Right lobe of liver (tissue), 6 donors: ENCODE measurements around the gene SLC2A8. TPM values are rescaled to one million over a fixed set of nuclear protein-coding genes. Genes with fewer than 3 reads are reported as not detected.

Source experiments
- ATAC-seq, 4 donors: fragments of 200-7000 bp; cut with Tn5 transposase; one replicate each; pipeline ENCODE4 v1.9.1; 2020; ENCODE audit warnings: mild to moderate bottlenecking in 4 of 4, moderate library complexity in 4 of 4
- DNase-seq, 3 donors: peaks; one replicate each; pipeline ENCODE4 v3.0.0-alpha.2; 2020
- H3K27ac ChIP-seq, 3 donors: fragments of 200-600 bp; one replicate each; pipeline ENCODE4 v1.8.0; 2022
- H3K27me3 ChIP-seq, 2 donors: fragments of 200-600 bp; one replicate each; pipeline ENCODE4 v1.8.0; 2022
- H3K36me3 ChIP-seq, 4 donors: fragments of 200-600 bp; sonication (generic) in 1 of 4; one replicate each; pipeline versions ENCODE4 v1.5.1 to v1.8.0; 2017 to 2022; ENCODE audit warnings: control low read depth in 1 of 4
- H3K4me1 ChIP-seq, 4 donors: fragments of 200-600 bp; sonication (generic) in 1 of 4; one replicate each; pipeline versions ENCODE4 v1.5.1 to v1.8.0; 2017 to 2022; ENCODE audit warnings: control low read depth in 1 of 4
- H3K4me3 ChIP-seq, 3 donors: fragments of 200-600 bp; one replicate each; pipeline ENCODE4 v1.8.0; 2022
- H3K9me3 ChIP-seq, 4 donors: fragments of 200-600 bp; sonication (generic) in 1 of 4; one replicate each; pipeline versions ENCODE4 v1.5.1 to v1.8.0; 2017 to 2022; ENCODE audit warnings: control low read depth in 1 of 4
- POLR2A ChIP-seq: fragments of 450-650 bp; IDR thresholded peaks from one replicate; pipeline ENCODE4 v1.6.1; 2017; ENCODE audit warnings: antibody characterized with exemption, mild to moderate bottlenecking
- WGBS: methylation state at CpG from one replicate; pipeline ENCODE4 v1.1.6; 2018; ENCODE audit warnings: low coverage, low lambda C conversion rate; ENCODE audit not compliant: insufficient coverage; ENCODE audit errors: missing lambda C conversion rate; 5-methylcytosine and 5-hydroxymethylcytosine counted together
- intact Hi-C, 2 donors: fragments of 100-400 bp; cut with DNase I; formaldehyde crosslinking; loops; one replicate each; pipeline versions ENCODE4 v1.11.2 to v1.14.1; 2022
- total RNA-seq, 6 experiments: library from RNA; depleted of rRNA in 2 of 6; stranded (reverse); fragments of >200 nt in 2 of 6; fragmentation: NEBNext Ultra II Directional in 3 of 6; extraction: Animal tissue kit (Norgen Biotek cat#: 25700) in 3 of 6; gene quantifications; one replicate each; pipeline versions ENCODE4 v1.1.0 to v1.2.4, GENCODE V29; 2016 to 2023
- TF ChIP-seq, protein P1 (sequence below), 4 donors: fragments of 200-600 bp in 3 of 4; fragments of 450-650 bp in 1 of 4; IDR thresholded peaks; one replicate each; pipeline versions ENCODE4 v1.5.1 to v1.8.0; 2016 to 2022; ENCODE audit warnings: antibody characterized with exemption in 4 of 4, mild to moderate bottlenecking in 2 of 4
- donor health status: DM: no; HTN: yes; CAD: no.
- donor health status: DM: no; HTN: no; CAD: no.
- donor health status: DM: no; HTN: no; CAD: no.
- donor health status: DM: no; HTN: yes; CAD: no.
- donor health status: DM: no; HTN: yes; CAD: no.

The SLC2A8 gene
- total RNA-seq, 6 experiments from 2014 or later: 16.2 to 25.0 (median 18.8) TPM

DNA sequence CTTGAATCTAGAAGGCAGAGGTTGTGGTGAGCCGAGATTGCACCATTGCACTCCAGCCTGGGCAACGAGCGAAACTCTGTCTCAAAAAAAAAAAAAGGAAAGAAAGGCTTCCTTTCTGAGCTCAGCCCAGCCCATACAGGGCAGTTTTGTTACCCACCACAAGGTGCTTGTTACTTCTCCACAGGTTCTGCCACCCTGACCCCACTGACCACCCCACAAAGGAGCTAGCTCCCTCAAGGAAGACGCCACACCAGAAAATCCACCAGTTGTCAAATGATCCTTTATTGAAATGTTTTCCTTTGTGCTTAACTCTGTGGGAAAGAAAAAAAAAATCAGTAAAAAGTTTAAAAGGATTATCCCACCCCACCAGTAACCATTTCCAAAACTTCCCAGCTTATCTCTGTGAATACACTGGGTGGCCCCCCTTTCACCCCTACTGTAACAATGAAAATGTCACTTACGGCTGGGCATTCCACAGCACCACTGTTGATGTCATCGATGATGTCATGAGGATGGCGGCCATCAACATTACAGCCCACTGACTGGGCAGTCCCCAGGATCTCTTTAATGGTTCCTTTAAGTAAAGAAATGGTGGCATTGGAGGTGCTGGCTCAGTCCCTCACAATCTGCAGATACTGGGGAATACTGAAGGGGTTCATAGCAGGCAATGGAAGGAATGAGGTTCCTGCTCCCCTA, 50.6 kb downstream of the SLC2A8 start:
- no peak for DNase-seq
- WGBS: 84% methylated on average over 5 of the region's 7 CpGs
- H3K4me3 ChIP-seq: no peak overlapping the region
- peaks cover 0 to 42% (median 9%) of the 10 kb centered on the region in 4 donors for H3K4me1 ChIP-seq
- no peak overlapping the region for H3K27ac ChIP-seq
- ATAC-seq: no peak
- intact Hi-C loops: no loop called here
- no peak for TF ChIP-seq POLR2A
- TF ChIP-seq, protein P1, sequence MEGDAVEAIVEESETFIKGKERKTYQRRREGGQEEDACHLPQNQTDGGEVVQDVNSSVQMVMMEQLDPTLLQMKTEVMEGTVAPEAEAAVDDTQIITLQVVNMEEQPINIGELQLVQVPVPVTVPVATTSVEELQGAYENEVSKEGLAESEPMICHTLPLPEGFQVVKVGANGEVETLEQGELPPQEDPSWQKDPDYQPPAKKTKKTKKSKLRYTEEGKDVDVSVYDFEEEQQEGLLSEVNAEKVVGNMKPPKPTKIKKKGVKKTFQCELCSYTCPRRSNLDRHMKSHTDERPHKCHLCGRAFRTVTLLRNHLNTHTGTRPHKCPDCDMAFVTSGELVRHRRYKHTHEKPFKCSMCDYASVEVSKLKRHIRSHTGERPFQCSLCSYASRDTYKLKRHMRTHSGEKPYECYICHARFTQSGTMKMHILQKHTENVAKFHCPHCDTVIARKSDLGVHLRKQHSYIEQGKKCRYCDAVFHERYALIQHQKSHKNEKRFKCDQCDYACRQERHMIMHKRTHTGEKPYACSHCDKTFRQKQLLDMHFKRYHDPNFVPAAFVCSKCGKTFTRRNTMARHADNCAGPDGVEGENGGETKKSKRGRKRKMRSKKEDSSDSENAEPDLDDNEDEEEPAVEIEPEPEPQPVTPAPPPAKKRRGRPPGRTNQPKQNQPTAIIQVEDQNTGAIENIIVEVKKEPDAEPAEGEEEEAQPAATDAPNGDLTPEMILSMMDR (IDR thresholded peaks at IDR 0.05): no peak
- peaks cover 5 to 43% (median 29%) of the 10 kb centered on the region in 4 donors for H3K36me3 ChIP-seq
- H3K27me3 ChIP-seq: no peaks in the 10 kb centered on the region
- H3K9me3 ChIP-seq: no peaks in the 10 kb centered on the region

DNA sequence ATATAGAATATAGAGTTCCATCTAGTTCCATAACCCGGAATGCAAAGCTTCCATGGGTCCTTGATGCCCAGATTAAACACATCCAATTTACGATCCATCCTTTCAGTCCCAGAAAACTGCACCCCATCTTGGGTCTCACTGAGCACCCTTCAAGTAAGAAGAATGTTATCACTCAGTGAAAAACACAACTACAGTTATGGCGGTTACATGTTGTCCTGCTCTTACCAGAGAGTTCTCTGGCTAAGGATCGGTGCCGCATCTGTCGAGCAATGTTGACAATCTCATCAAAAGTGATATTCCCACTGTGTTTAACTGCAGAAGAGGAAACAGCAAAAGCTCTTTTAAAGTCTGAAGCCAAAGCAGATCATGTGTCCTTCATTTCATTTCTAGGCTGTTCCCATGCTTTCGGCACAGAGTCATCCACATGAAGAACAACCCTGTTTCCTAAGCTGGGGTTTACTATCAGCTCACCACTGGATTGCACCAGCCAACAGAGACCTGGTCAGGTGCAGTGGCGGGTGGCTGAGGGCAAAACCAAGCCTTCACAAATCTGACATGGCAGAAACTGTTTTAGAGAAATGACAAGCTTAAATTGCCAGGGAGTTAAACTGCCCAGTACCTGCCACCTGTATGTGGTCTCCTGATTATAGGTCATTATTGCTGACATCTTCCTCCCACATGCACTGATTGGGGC, 51.3 kb downstream of the SLC2A8 start:
- TF ChIP-seq POLR2A: no peak
- TF ChIP-seq, protein P1 (IDR thresholded peaks at IDR 0.05): no peak
- Histone ChIP-seq H3K27me3 (no peaks in the 10 kb centered on the region), H3K4me3 (no peak overlapping the region), H3K36me3 (peaks cover 5 to 38% (median 29%) of the 10 kb centered on the region in 4 donors), H3K9me3 (no peaks in the 10 kb centered on the region), H3K4me1 (peaks cover 0 to 48% (median 12%) of the 10 kb centered on the region in 4 donors), H3K27ac (no peak overlapping the region)
- no peak for DNase-seq
- intact Hi-C loops: no loop called here
- no peak for ATAC-seq
- 89% methylated on average over 6 of the region's 8 CpGs for WGBS

DNA sequence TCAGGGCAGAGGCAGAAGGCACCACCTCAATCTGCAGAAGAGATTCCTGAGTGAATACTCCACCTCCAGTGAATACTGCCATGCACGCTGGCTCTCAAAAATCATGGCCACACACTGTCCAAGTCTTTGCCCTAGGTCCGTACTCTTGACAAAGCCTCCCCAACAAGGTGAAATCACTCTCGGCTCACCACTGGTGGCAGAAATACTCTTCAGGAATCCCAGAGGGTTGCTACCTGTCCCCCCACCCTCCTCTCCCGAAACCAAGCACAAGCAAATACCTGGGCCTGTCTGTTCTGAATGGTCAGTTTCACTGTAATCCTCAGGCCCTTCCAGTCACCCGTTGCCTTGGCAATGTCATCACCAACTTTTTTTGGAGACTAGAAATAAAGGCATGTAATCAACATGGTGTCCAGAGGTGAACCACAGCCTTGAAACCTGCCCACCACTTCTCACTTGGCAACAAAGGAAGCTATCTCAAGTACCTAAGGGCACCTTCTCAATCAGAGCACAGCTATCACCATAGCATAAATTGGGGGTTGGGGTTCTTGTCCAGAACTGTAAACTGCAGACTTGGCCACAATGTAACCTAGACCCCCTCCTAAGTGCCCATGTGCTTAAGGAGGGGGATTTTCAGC, 52.5 kb downstream of the SLC2A8 start:
- DNase-seq: no peak
- H3K4me1 ChIP-seq: peaks cover 0 to 51% (median 13%) of the 10 kb centered on the region in 4 donors

DNA sequence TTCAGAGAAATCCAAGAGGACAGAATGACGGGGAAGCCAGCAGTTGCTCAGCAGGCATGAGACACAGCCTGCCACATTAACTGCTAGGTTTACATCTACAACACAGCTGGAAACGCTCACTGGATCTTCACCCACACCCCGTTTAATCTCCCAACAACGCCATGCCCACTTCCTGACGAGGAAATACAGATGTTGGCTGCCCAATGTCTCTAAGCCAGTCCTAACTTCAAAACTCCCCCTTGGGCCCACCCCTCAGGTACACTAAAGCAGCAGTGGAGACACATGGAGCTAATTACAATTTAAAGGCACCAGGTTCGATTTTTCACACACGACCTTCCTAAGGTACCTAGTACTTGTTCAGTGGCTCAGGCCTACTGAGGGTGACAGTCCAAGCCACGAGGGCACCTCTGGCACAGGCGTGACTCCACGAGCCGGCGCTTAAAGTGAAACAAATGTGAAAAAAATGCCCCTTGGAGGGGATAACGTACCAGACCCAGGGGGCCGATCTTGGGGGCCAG, 53.3 kb downstream of the SLC2A8 start:
- Histone ChIP-seq H3K27ac (peak overlapping the region; percentile 87 to 93 (median 90)), H3K4me3 (peak overlapping the region; percentile 89 to 93 (median 92)), H3K36me3 (peaks cover 5 to 32% (median 21%) of the 10 kb centered on the region in 4 donors), H3K27me3 (no peaks in the 10 kb centered on the region), H3K4me1 (peaks cover 0 to 50% (median 13%) of the 10 kb centered on the region in 4 donors), H3K9me3 (no peaks in the 10 kb centered on the region)
- WGBS: 3% methylated on average over 12 of the region's 14 CpGs
- peak in 2 of 4 donors; percentile 0 to 1 for ATAC-seq
- peak in 1 of 3 donors; percentile 27 for DNase-seq
- intact Hi-C loops: no loop called here
- TF ChIP-seq, protein P1 (IDR thresholded peaks at IDR 0.05): no peak
- TF ChIP-seq POLR2A: no peak

More for the DNA sequence above, 52.5 kb downstream of the SLC2A8 start:
- Histone ChIP-seq H3K4me3 (peak overlapping the region; percentile 89 to 93 (median 92)), H3K27ac (peak overlapping the region in 2 of 3 donors; percentile 87 to 90), H3K9me3 (no peaks in the 10 kb centered on the region), H3K27me3 (no peaks in the 10 kb centered on the region), H3K36me3 (peaks cover 5 to 33% (median 25%) of the 10 kb centered on the region in 4 donors)
- intact Hi-C loops: no loop called here
- TF ChIP-seq, protein P1 (IDR thresholded peaks at IDR 0.05): no peak
- no peak for TF ChIP-seq POLR2A
- no peak for ATAC-seq
- 61% methylated on average over 3 of the region's 5 CpGs for WGBS
